Measurements from ENCODE around the gene VSX2. TPM values are rescaled to one million over a fixed set of nuclear protein-coding genes. Genes with fewer than 3 reads are reported as not detected.

Gene VSX2
- total and polyA plus RNA-seq, 2 donors (not counting 1 experiment from before 2014, with no cell fraction given), result not detected

- Mint-ChIP-seq H3K4me1 (no peaks in the 10 kb centered on the region), H3K27ac (no peak overlapping the region), H3K4me3 (no peak overlapping the region), H3K27me3 (no peaks in the 10 kb centered on the region), H3K9me3 (ENCODE audit: insufficient read depth) (no peaks in the 10 kb centered on the region)
- DNase-seq (no peak), ATAC-seq (ENCODE audit: low read depth) (no peak)
- peaks cover 1 to 21% of the 10 kb centered on the region in 2 experiments for H3K36me3 ChIP-seq (replicated peaks in 1 of 2; ENCODE audit: control extremely low read depth in 1 of 2, control insufficient read depth in 1 of 2, extremely low read depth in 1 of 2, insufficient read depth in 2 of 2, low read length in 1 of 2)
- H3K9me3 ChIP-seq (ENCODE audit: control extremely low read depth in 1 of 3, control insufficient read depth in 2 of 3, insufficient read depth in 1 of 3, low read length in 2 of 3), result no peaks in the 10 kb centered on the region
- H3K79me2 ChIP-seq (ENCODE audit: control insufficient read depth, insufficient read depth, low read length), result no peaks in the 10 kb centered on the region
- no peak overlapping the region for H3K9ac ChIP-seq (ENCODE audit: low read length)
- H2AFZ ChIP-seq (ENCODE audit: insufficient read depth, low read depth, low read length, poor library complexity, severe bottlenecking), result no peak overlapping the region
- intact Hi-C loops (cut with micrococcal nuclease), result no loop called here
- H3K27me3 ChIP-seq (replicated peaks in 1 of 4; ENCODE audit: control extremely low read depth in 1 of 4, control insufficient read depth in 3 of 4, insufficient read depth in 4 of 4, low read length in 3 of 4), result no peaks in the 10 kb centered on the region
- TF ChIP-seq CTCF (IDR thresholded peaks at IDR 0.05), result no peak
- no peak for TF ChIP-seq EZH2 (IDR thresholded peaks at IDR 0.05; ENCODE audit: borderline replicate concordance, insufficient read depth, low read depth, low read length, poor library complexity, severe bottlenecking)
- H3K4me2 ChIP-seq (replicated peaks; ENCODE audit: low read depth, low read length, poor library complexity, severe bottlenecking), result no peak overlapping the region
- no peak overlapping the region for H3K4me3 ChIP-seq (ENCODE audit: control extremely low read depth in 1 of 5, extremely low read depth in 1 of 5, insufficient read depth in 1 of 5, low read depth in 2 of 5, low read length in 4 of 5)
- ChIA-PET POLR2A (no interaction called here), CTCF (no interaction called here)
- no peak overlapping the region for H3K27ac ChIP-seq (ENCODE audit: low read length in 2 of 2)
- no peaks in the 10 kb centered on the region for H3K4me1 ChIP-seq (ENCODE audit: control insufficient read depth in 2 of 2, insufficient read depth in 2 of 2, low read length in 2 of 2)
- no peaks in the 10 kb centered on the region for H4K20me1 ChIP-seq (ENCODE audit: control insufficient read depth, insufficient read depth, low read length, poor library complexity, severe bottlenecking)
These were observed 37.1 kb upstream of the VSX2 start for GRCh38 chr14:74202113-74202512.

- ChIA-PET POLR2A (no interaction called here), CTCF (no interaction called here)
- H3K4me2 ChIP-seq (replicated peaks; ENCODE audit: low read depth, low read length, poor library complexity, severe bottlenecking), result no peak overlapping the region
- Mint-ChIP-seq H3K4me3 (no peak overlapping the region), H3K27me3 (peaks cover under 1% of the 10 kb centered on the region), H3K4me1 (no peaks in the 10 kb centered on the region), H3K9me3 (ENCODE audit: insufficient read depth) (no peaks in the 10 kb centered on the region), H3K27ac (no peak overlapping the region)
- no peak overlapping the region for H3K9ac ChIP-seq (ENCODE audit: low read length)
- no peaks in the 10 kb centered on the region for H4K20me1 ChIP-seq (ENCODE audit: control insufficient read depth, insufficient read depth, low read length, poor library complexity, severe bottlenecking)
- no peaks in the 10 kb centered on the region for H3K27me3 ChIP-seq (replicated peaks in 1 of 4; ENCODE audit: control extremely low read depth in 1 of 4, control insufficient read depth in 3 of 4, insufficient read depth in 4 of 4, low read length in 3 of 4)
- no peak overlapping the region for H3K27ac ChIP-seq (ENCODE audit: low read length in 2 of 2)
- H3K79me2 ChIP-seq (ENCODE audit: control insufficient read depth, insufficient read depth, low read length), result no peaks in the 10 kb centered on the region
- TF ChIP-seq EZH2 (IDR thresholded peaks at IDR 0.05; ENCODE audit: borderline replicate concordance, insufficient read depth, low read depth, low read length, poor library complexity, severe bottlenecking), result no peak
- TF ChIP-seq CTCF (IDR thresholded peaks at IDR 0.05), result no peak
- H2AFZ ChIP-seq (ENCODE audit: insufficient read depth, low read depth, low read length, poor library complexity, severe bottlenecking), result no peak overlapping the region
- DNase-seq (no peak), ATAC-seq (ENCODE audit: low read depth) (no peak)
- intact Hi-C loops (cut with micrococcal nuclease), result no loop called here
- no peaks in the 10 kb centered on the region for H3K4me1 ChIP-seq (ENCODE audit: control insufficient read depth in 2 of 2, insufficient read depth in 2 of 2, low read length in 2 of 2)
- WGBS (ENCODE audit: insufficient coverage), result 100% methylated on average over 5 of the region's 8 CpGs
- no peaks in the 10 kb centered on the region for H3K9me3 ChIP-seq (ENCODE audit: control extremely low read depth in 1 of 3, control insufficient read depth in 2 of 3, insufficient read depth in 1 of 3, low read length in 2 of 3)
- no peak overlapping the region for H3K4me3 ChIP-seq (ENCODE audit: control extremely low read depth in 1 of 5, extremely low read depth in 1 of 5, insufficient read depth in 1 of 5, low read depth in 2 of 5, low read length in 4 of 5)
- peaks cover 0 to 21% of the 10 kb centered on the region in 2 experiments for H3K36me3 ChIP-seq (replicated peaks in 1 of 2; ENCODE audit: control extremely low read depth in 1 of 2, control insufficient read depth in 1 of 2, extremely low read depth in 1 of 2, insufficient read depth in 2 of 2, low read length in 1 of 2)
These were observed 35.6 kb upstream of the VSX2 start for GRCh38 chr14:74203639-74204038.
